ENCODE data around the gene SLC8B1. TPM values are rescaled to one million over a fixed set of nuclear protein-coding genes. Genes with fewer than 3 reads are reported as not detected.

The SLC8B1 gene
- total RNA-seq, 1 donor from 2014 or later: 3.0 TPM

GRCh38 chr12:113290506-113290905 is 44.4 kb downstream of the SLC8B1 start:
- no peaks in the 10 kb centered on the region for H3K9me3 ChIP-seq (ENCODE audit: low read depth)
- no peak overlapping the region for H3K27ac ChIP-seq
- TF ChIP-seq CTCF (IDR thresholded peaks at IDR 0.05) (no peak), EZH2phosphoT487 (IDR thresholded peaks at IDR 0.05) (no peak), EZH2 (IDR thresholded peaks at IDR 0.05) (no peak)
- no peaks in the 10 kb centered on the region for H3K9me3 Mint-ChIP-seq
- no peaks in the 10 kb centered on the region for H3K79me2 ChIP-seq (ENCODE audit: low read depth)
- no peak overlapping the region for H3K9ac ChIP-seq
- H3K27ac Mint-ChIP-seq: no peak overlapping the region
- no peak for DNase-seq (ENCODE audit: low spot score)
- no peak overlapping the region for H3K4me3 ChIP-seq
- H3K36me3 Mint-ChIP-seq: peaks cover 5% of the 10 kb centered on the region
- no peaks in the 10 kb centered on the region for H4K20me1 ChIP-seq (ENCODE audit: low read depth)
- no peaks in the 10 kb centered on the region for H3K36me3 ChIP-seq
- H3K4me2 ChIP-seq: no peak overlapping the region
- H3K4me1 ChIP-seq: no peaks in the 10 kb centered on the region
- peaks cover 5% of the 10 kb centered on the region for H3K27me3 Mint-ChIP-seq (ENCODE audit: insufficient read depth, low read depth)
- H2AFZ ChIP-seq (replicated peaks): no peak overlapping the region
- no peaks in the 10 kb centered on the region for H3F3A ChIP-seq (ENCODE audit: low read depth)
- peaks cover 8% of the 10 kb centered on the region for H3K4me1 Mint-ChIP-seq
- no peaks in the 10 kb centered on the region for H3K27me3 ChIP-seq
- H3K4me3 Mint-ChIP-seq: no peak overlapping the region

- Mint-ChIP-seq H3K4me1 (peaks cover 13% of the 10 kb centered on the region), H3K36me3 (peaks cover 5% of the 10 kb centered on the region), H3K27ac (peak overlapping the region; percentile 53), H3K9me3 (no peaks in the 10 kb centered on the region), H3K4me3 (no peak overlapping the region), H3K27me3 (ENCODE audit: insufficient read depth, low read depth) (peaks cover 5% of the 10 kb centered on the region)
- Histone ChIP-seq H4K20me1 (ENCODE audit: low read depth) (no peaks in the 10 kb centered on the region), H3K4me3 (no peak overlapping the region), H3F3A (ENCODE audit: low read depth) (no peaks in the 10 kb centered on the region), H3K4me1 (no peaks in the 10 kb centered on the region), H3K9me3 (ENCODE audit: low read depth) (no peaks in the 10 kb centered on the region), H3K79me2 (ENCODE audit: low read depth) (no peaks in the 10 kb centered on the region), H3K27ac (no peak overlapping the region), H3K4me2 (no peak overlapping the region), H3K27me3 (no peaks in the 10 kb centered on the region), H2AFZ (replicated peaks) (no peak overlapping the region), H3K36me3 (no peaks in the 10 kb centered on the region), H3K9ac (no peak overlapping the region)
- DNase-seq (ENCODE audit: low spot score): no peak
- TF ChIP-seq CTCF (IDR thresholded peaks at IDR 0.05): no peak
- no peak for TF ChIP-seq EZH2phosphoT487 (IDR thresholded peaks at IDR 0.05)
- no peak for TF ChIP-seq EZH2 (IDR thresholded peaks at IDR 0.05)
These were observed 45.5 kb downstream of the SLC8B1 start for GRCh38 chr12:113289361-113289760.

GRCh38 chr12:113287899-113288282 is 47.0 kb downstream of the SLC8B1 start:
- Histone ChIP-seq H3K4me3 (no peak overlapping the region), H3K27me3 (no peaks in the 10 kb centered on the region), H3K9me3 (ENCODE audit: low read depth) (no peaks in the 10 kb centered on the region), H3K36me3 (no peaks in the 10 kb centered on the region), H3F3A (ENCODE audit: low read depth) (no peaks in the 10 kb centered on the region), H3K27ac (no peak overlapping the region), H3K9ac (no peak overlapping the region), H3K4me2 (no peak overlapping the region), H4K20me1 (ENCODE audit: low read depth) (no peaks in the 10 kb centered on the region), H3K79me2 (ENCODE audit: low read depth) (no peaks in the 10 kb centered on the region), H3K4me1 (no peaks in the 10 kb centered on the region), H2AFZ (replicated peaks) (no peak overlapping the region)
- TF ChIP-seq EZH2phosphoT487 (IDR thresholded peaks at IDR 0.05) (no peak), EZH2 (IDR thresholded peaks at IDR 0.05) (no peak), CTCF (IDR thresholded peaks at IDR 0.05) (no peak)
- H3K9me3 Mint-ChIP-seq: no peaks in the 10 kb centered on the region
- H3K4me1 Mint-ChIP-seq: peaks cover 13% of the 10 kb centered on the region
- H3K27me3 Mint-ChIP-seq (ENCODE audit: insufficient read depth, low read depth): peaks cover 5% of the 10 kb centered on the region
- peaks cover 5% of the 10 kb centered on the region for H3K36me3 Mint-ChIP-seq
- DNase-seq (ENCODE audit: low spot score): no peak
- no peak overlapping the region for H3K4me3 Mint-ChIP-seq
- H3K27ac Mint-ChIP-seq: no peak overlapping the region
